ENCODE results near the gene MYEF2.

MYEF2 gene

GRCh38 chr15:48086133-48086532 lies 92.0 kb downstream of the MYEF2 start:
- DNase-seq: no peak

- DNase-seq: no peak
These were observed 92.5 kb downstream of the MYEF2 start for GRCh38 chr15:48085591-48085930.

- DNase-seq: no peak
These were observed 93.1 kb downstream of the MYEF2 start for GRCh38 chr15:48084759-48085590.
